HG03196 (cell line): ENCODE data around the gene ISOC1.

ENCODE experiments used
- ATAC-seq: cut with Tn5 transposase; IDR thresholded peaks from one replicate; pipeline ENCODE4 v1.9.1; 2021; ENCODE audit not compliant: unreplicated experiment

Gene ISOC1

GRCh38 chr5:129094087-129094923 lies at the start of gene ISOC1:
TSS of gene ISOC1 (plus strand) at chr5:129094749. CDS start at chr5:129094767, 18 bp downstream.
- ATAC-seq, result peak; percentile 90

- no peak for ATAC-seq
Measured at GRCh38 chr5:129046151-129046550, 48.4 kb upstream of the ISOC1 start.

GRCh38 chr5:129048509-129048908 lies 46.0 kb upstream of the ISOC1 start:
- ATAC-seq, result no peak

- no peak for ATAC-seq
Measured at GRCh38 chr5:129049126-129049799, 45.3 kb upstream of the ISOC1 start.

DNA sequence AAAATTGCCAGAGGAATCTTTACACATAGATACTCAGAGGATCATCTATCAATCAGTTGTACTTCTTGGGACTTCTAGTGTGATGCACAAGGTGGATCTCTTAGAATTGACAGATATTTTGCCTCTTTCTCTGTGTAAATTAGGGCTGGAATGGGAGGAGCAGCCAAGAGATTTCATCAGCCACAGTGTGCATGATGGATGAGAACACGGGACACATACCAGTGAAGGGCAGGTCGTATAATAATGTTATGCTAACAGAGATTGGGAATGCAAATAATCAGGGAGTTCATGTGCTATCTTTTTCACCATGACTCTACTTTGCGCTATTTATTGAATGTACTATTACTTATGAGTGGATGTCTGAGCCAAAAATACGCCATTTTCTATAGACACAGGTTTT lies 43.3 kb upstream of the ISOC1 start:
- ATAC-seq, result no peak

GRCh38 chr5:129053438-129053837 lies 41.1 kb upstream of the ISOC1 start:
- ATAC-seq, result no peak

DNA sequence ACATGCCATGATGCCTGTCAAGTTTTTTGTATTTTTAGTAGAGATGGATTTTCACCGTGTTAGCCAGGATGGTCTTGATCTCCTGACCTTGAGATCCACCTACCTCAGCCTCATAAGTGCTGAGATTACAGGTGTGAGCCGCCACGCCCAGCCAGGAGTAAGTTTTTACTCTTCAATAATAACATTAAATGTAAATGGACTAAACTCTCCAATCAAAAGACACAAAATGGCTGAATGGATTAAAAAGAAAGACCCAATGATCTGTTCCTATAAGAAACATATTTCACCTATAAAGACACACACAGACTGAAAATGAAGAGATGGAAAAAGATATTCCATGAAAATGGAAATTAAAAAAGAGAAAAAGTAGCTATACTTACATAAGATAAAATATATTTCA lies 37.2 kb upstream of the ISOC1 start:
- ATAC-seq, result no peak

DNA sequence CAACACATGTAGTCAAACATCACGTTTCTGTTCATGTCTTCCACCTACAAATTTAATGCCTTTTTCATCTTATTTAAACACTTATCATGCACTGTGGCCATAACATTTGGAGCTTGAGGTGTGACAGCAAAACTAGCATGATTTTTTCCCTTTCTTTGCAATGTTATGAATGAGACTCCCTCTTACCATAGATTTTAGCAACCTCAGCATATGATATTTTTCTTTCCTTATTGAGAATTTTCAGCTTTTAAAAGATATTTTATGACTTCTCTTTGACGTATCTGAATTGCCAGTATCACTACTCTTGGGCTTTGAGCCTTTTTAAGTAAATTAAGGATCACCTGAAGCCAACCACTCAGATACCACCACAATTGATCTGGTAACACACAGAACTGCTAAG lies 32.7 kb upstream of the ISOC1 start:
- no peak for ATAC-seq

GRCh38 chr5:129063483-129064113 lies 31.0 kb upstream of the ISOC1 start:
- no peak for ATAC-seq

GRCh38 chr5:129065721-129066120 lies 28.8 kb upstream of the ISOC1 start:
- ATAC-seq, result no peak

- ATAC-seq, result no peak
Measured at GRCh38 chr5:129067745-129068144, 26.8 kb upstream of the ISOC1 start.

- ATAC-seq, result no peak
Measured at GRCh38 chr5:129069292-129069691, 25.3 kb upstream of the ISOC1 start.

- no peak for ATAC-seq
Measured at GRCh38 chr5:129073111-129073510, 21.4 kb upstream of the ISOC1 start.

- no peak for ATAC-seq
Measured at GRCh38 chr5:129074903-129075302, 19.6 kb upstream of the ISOC1 start.

GRCh38 chr5:129077433-129078075 lies 17.0 kb upstream of the ISOC1 start:
- ATAC-seq, result no peak

DNA sequence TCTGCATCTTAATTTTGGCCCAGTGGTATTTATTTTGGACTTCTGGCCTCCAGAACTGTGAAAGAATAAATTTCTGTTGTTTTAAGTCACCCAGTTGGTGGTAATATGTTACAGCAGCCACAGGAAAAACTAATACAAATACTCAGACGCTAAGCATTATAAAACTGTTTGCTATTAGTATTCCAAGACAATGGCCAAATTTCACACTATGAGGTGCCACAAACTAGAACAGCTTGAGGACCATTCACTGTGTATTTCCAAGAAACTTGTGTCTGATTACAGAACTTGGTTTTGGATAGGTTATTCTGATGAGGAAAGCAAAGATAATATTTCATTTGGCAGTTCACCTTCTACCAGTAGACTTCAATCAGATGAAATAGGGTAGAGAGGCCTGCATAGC lies 16.3 kb upstream of the ISOC1 start:
- ATAC-seq, result no peak

GRCh38 chr5:129078660-129079059 lies 15.9 kb upstream of the ISOC1 start:
- ATAC-seq, result no peak

DNA sequence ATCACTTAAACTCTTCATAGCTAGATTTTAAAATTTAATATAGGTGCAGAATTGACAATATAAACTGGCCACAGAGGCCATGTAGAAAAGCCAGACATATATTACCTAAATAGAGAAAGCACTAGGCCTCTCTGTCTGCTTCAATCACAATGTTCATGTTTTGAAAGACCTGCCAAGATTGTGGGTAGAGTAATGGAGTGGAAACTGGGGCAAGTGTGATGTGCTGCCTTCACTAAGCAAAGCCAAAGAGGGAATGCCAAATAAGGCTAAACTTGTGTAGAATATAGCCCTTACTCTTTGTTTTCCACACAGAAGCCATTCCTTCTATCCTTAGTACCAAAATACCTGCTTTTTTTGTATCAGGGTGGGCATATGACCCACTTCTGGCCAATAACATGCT lies 15.1 kb upstream of the ISOC1 start:
- ATAC-seq, result no peak

- no peak for ATAC-seq
Measured at GRCh38 chr5:129080766-129081165, 13.8 kb upstream of the ISOC1 start.

GRCh38 chr5:129082225-129083136 lies 12.1 kb upstream of the ISOC1 start:
- ATAC-seq, result no peak
